Chondrocyte (in vitro differentiated cells): Measurements from ENCODE around the gene RCAN1. TPM values are rescaled to one million over a fixed set of nuclear protein-coding genes. Genes with fewer than 3 reads are reported as not detected.

ENCODE experiments used
- DNase-seq: peaks from one replicate; pipeline ENCODE4 v3.0.0; 2021; ENCODE audit warnings: mixed read lengths, low spot score
- H3K27ac Mint-ChIP-seq: one replicate; pipeline ENCODE4 v1.8.0; 2021; ENCODE audit warnings: mild to moderate bottlenecking, moderate library complexity, mixed read lengths; ENCODE audit not compliant: unreplicated experiment
- H3K27me3 Mint-ChIP-seq: 2 replicates; pipeline ENCODE4 v1.8.0; 2021; ENCODE audit warnings: low read depth, mixed read lengths
- H3K36me3 Mint-ChIP-seq: 2 replicates; pipeline ENCODE4 v1.8.0; 2021; ENCODE audit warnings: low read depth, mixed read lengths
- H3K4me1 Mint-ChIP-seq: 2 replicates; pipeline ENCODE4 v1.8.0; 2021; ENCODE audit warnings: low read depth, mild to moderate bottlenecking, mixed read lengths
- H3K4me3 Mint-ChIP-seq: one replicate; pipeline ENCODE4 v1.8.0; 2021; ENCODE audit warnings: mild to moderate bottlenecking, moderate library complexity, mixed read lengths; ENCODE audit not compliant: unreplicated experiment
- H3K9me3 Mint-ChIP-seq: 2 replicates; pipeline ENCODE4 v1.8.0; 2021; ENCODE audit warnings: low read depth, mixed read lengths
- CTCF ChIP-seq: fragments of 200-600 bp; sonication (generic); IDR thresholded peaks from 2 replicates; pipeline ENCODE4 v1.5.0; 2021; ENCODE audit warnings: antibody characterized with exemption, mild to moderate bottlenecking, moderate library complexity
- total RNA-seq: library from RNA; stranded (reverse); gene quantifications from 3 replicates; pipeline ENCODE4 v1.2.1, GENCODE V29; 2021

Gene RCAN1
- total RNA-seq, 1 donor from 2014 or later = 80.9 TPM

GRCh38 chr21:34649400-34649799 lies 34.5 kb upstream of the RCAN1 start:
- Mint-ChIP-seq H3K27me3 (peaks cover 28% of the 10 kb centered on the region), H3K36me3 (no peaks in the 10 kb centered on the region)
- no peak for TF ChIP-seq CTCF

GRCh38 chr21:34648739-34649297 lies 33.9 kb upstream of the RCAN1 start:
- Mint-ChIP-seq H3K27ac (no peak overlapping the region), H3K9me3 (peaks cover 20% of the 10 kb centered on the region), H3K4me1 (peaks cover 4% of the 10 kb centered on the region), H3K4me3 (no peak overlapping the region), H3K36me3 (no peaks in the 10 kb centered on the region), H3K27me3 (peaks cover 25% of the 10 kb centered on the region)
- TF ChIP-seq CTCF = no peak
- no peak for DNase-seq

More at GRCh38 chr21:34649400-34649799, 34.5 kb upstream of the RCAN1 start:
- no peak for DNase-seq
- no peak overlapping the region for H3K4me3 Mint-ChIP-seq
- H3K9me3 Mint-ChIP-seq = peaks cover 20% of the 10 kb centered on the region
- no peak overlapping the region for H3K27ac Mint-ChIP-seq
- H3K4me1 Mint-ChIP-seq = peaks cover 4% of the 10 kb centered on the region

- H3K4me1 Mint-ChIP-seq = peaks cover 4% of the 10 kb centered on the region
- no peak overlapping the region for H3K27ac Mint-ChIP-seq
- no peak for DNase-seq
- peaks cover 16% of the 10 kb centered on the region for H3K9me3 Mint-ChIP-seq
- peaks cover 15% of the 10 kb centered on the region for H3K27me3 Mint-ChIP-seq
- no peak overlapping the region for H3K4me3 Mint-ChIP-seq
- H3K36me3 Mint-ChIP-seq = no peaks in the 10 kb centered on the region
- no peak for TF ChIP-seq CTCF
These were observed 32.6 kb upstream of the RCAN1 start for GRCh38 chr21:34647555-34647954.

- no peak for DNase-seq
- Mint-ChIP-seq H3K27ac (no peak overlapping the region), H3K27me3 (peaks cover 8% of the 10 kb centered on the region), H3K9me3 (no peaks in the 10 kb centered on the region), H3K36me3 (no peaks in the 10 kb centered on the region), H3K4me3 (no peak overlapping the region), H3K4me1 (peaks cover 9% of the 10 kb centered on the region)
- no peak for TF ChIP-seq CTCF
These were observed 29.9 kb upstream of the RCAN1 start for GRCh38 chr21:34644825-34645224.

GRCh38 chr21:34642211-34643075 lies 27.5 kb upstream of the RCAN1 start:
- H3K27me3 Mint-ChIP-seq = peaks cover 4% of the 10 kb centered on the region
- no peaks in the 10 kb centered on the region for H3K9me3 Mint-ChIP-seq
- no peak overlapping the region for H3K4me3 Mint-ChIP-seq
- no peak for TF ChIP-seq CTCF
- H3K27ac Mint-ChIP-seq = no peak overlapping the region
- H3K4me1 Mint-ChIP-seq = peaks cover 5% of the 10 kb centered on the region
- no peaks in the 10 kb centered on the region for H3K36me3 Mint-ChIP-seq
- DNase-seq = no peak
